GM21737 (cell line): Measurements from ENCODE around the gene ARHGEF11.
"Not testable (repeated sequence)": the region's sequence is repeated elsewhere in the genome, so short reads cannot be mapped to it uniquely, and the experiment has no call there.

ENCODE experiments used
- ATAC-seq: cut with Tn5 transposase; IDR thresholded peaks from one replicate; pipeline ENCODE4 v1.9.1; 2021; ENCODE audit warnings: mild to moderate bottlenecking, moderate library complexity; ENCODE audit not compliant: unreplicated experiment

The ARHGEF11 gene

GRCh38 chr1:157045250-157046218 is at the start of gene ARHGEF11:
TSS of gene ARHGEF11 (minus strand) at chr1:157045742. CDS start at chr1:157044330, 1,412 bp downstream.
- no peak for ATAC-seq

GRCh38 chr1:157095091-157095490 is 49.5 kb upstream of the ARHGEF11 start:
- ATAC-seq = no peak

GRCh38 chr1:157092831-157093230 is 47.3 kb upstream of the ARHGEF11 start:
- ATAC-seq = no peak

GRCh38 chr1:157091668-157092273 is 46.2 kb upstream of the ARHGEF11 start:
- ATAC-seq = no peak

GRCh38 chr1:157091186-157091585 is 45.6 kb upstream of the ARHGEF11 start:
- ATAC-seq = no peak

- no peak for ATAC-seq
Observed at GRCh38 chr1:157090771-157091170, 45.2 kb upstream of the ARHGEF11 start.

- no peak for ATAC-seq
Observed at GRCh38 chr1:157090196-157090647, 44.7 kb upstream of the ARHGEF11 start.

- no peak for ATAC-seq
Observed at GRCh38 chr1:157089789-157090188, 44.2 kb upstream of the ARHGEF11 start.

- ATAC-seq = no peak
Observed at GRCh38 chr1:157088607-157089006, 43.1 kb upstream of the ARHGEF11 start.

- ATAC-seq = no peak
Observed at GRCh38 chr1:157087030-157087429, 41.5 kb upstream of the ARHGEF11 start.

- ATAC-seq = no peak
Observed at GRCh38 chr1:157086299-157086698, 40.8 kb upstream of the ARHGEF11 start.

GRCh38 chr1:157085421-157085820 is 39.9 kb upstream of the ARHGEF11 start:
- no peak for ATAC-seq

- ATAC-seq = no peak
Observed at GRCh38 chr1:157084720-157085119, 39.2 kb upstream of the ARHGEF11 start.

- ATAC-seq = no peak
Observed at GRCh38 chr1:157081707-157082106, 36.2 kb upstream of the ARHGEF11 start.

- no peak for ATAC-seq
Observed at GRCh38 chr1:157080714-157081113, 35.2 kb upstream of the ARHGEF11 start.

GRCh38 chr1:157077394-157077793 is 31.9 kb upstream of the ARHGEF11 start:
- ATAC-seq = no peak

- ATAC-seq = no peak
Observed at GRCh38 chr1:157073944-157074685, 28.6 kb upstream of the ARHGEF11 start.

GRCh38 chr1:157069601-157070000 is 24.1 kb upstream of the ARHGEF11 start:
- no peak for ATAC-seq

- ATAC-seq = not testable (repeated sequence)
Observed at GRCh38 chr1:157059241-157059640, 13.7 kb upstream of the ARHGEF11 start.

- ATAC-seq = no peak
Observed at GRCh38 chr1:157056269-157056668, 10.7 kb upstream of the ARHGEF11 start.

- not testable (repeated sequence) for ATAC-seq
Observed at GRCh38 chr1:157055729-157056128, 10.2 kb upstream of the ARHGEF11 start.
